Suppressor macrophage treated with lipopolysaccharide for 1 hour (primary cell): ENCODE data around the gene TRIOBP.
"Not testable (repeated sequence)": the region's sequence is repeated elsewhere in the genome, so short reads cannot be mapped to it uniquely, and the experiment has no call there.

Experiments used
- DNase-seq, 3 donors: peaks; one replicate each; pipeline ENCODE4 v3.0.0-alpha.2; 2020 to 2022

The TRIOBP gene

GRCh38 chr22:37782340-37783168 lies 85.7 kb downstream of the TRIOBP start:
- DNase-seq, result no peak

GRCh38 chr22:37784829-37785495 lies 88.1 kb downstream of the TRIOBP start:
- DNase-seq, result no peak

GRCh38 chr22:37790234-37790633 lies 93.4 kb downstream of the TRIOBP start:
- DNase-seq, result no peak

- DNase-seq, result no peak
Measured at GRCh38 chr22:37792494-37792893, 95.6 kb downstream of the TRIOBP start.

- DNase-seq, result no peak
Measured at GRCh38 chr22:37794376-37794775, 97.5 kb downstream of the TRIOBP start.

GRCh38 chr22:37796079-37796478 lies 99.2 kb downstream of the TRIOBP start:
- no peak for DNase-seq

- DNase-seq, result not testable (repeated sequence)
Measured at GRCh38 chr22:37797259-37797658, 100.4 kb downstream of the TRIOBP start.

- DNase-seq, result no peak
Measured at GRCh38 chr22:37797874-37798500, 101.1 kb downstream of the TRIOBP start.

- DNase-seq, result not testable (repeated sequence)
Measured at GRCh38 chr22:37799979-37800378, 103.1 kb downstream of the TRIOBP start.

GRCh38 chr22:37801946-37802309 lies 105.1 kb downstream of the TRIOBP start:
- DNase-seq, result no peak

- peak; percentile 32 to 78 (median 58) for DNase-seq
Measured at GRCh38 chr22:37802310-37803194, 105.7 kb downstream of the TRIOBP start.

- DNase-seq, result no peak
Measured at GRCh38 chr22:37803195-37803638, 106.4 kb downstream of the TRIOBP start.

- DNase-seq, result no peak
Measured at GRCh38 chr22:37803639-37804351, 106.9 kb downstream of the TRIOBP start.

GRCh38 chr22:37804352-37804880 lies 107.6 kb downstream of the TRIOBP start:
- peak in 1 of 3 donors; percentile 12 for DNase-seq

GRCh38 chr22:37804881-37805809 lies 108.3 kb downstream of the TRIOBP start:
- DNase-seq, result peak; percentile 81 to 92 (median 86)

GRCh38 chr22:37805810-37806277 lies 109.0 kb downstream of the TRIOBP start:
- no peak for DNase-seq

- peak in 1 of 3 donors; percentile 35 for DNase-seq
Measured at GRCh38 chr22:37806409-37807333, 109.8 kb downstream of the TRIOBP start.

- peak; percentile 90 to 98 (median 96) for DNase-seq
Measured at GRCh38 chr22:37807410-37808293, 110.8 kb downstream of the TRIOBP start, which contains the start of gene GCAT. Gene GCAT (plus strand): TSS chr22:37807934. CDS start chr22:37807968, 34 bp downstream.
